ENCODE results near the gene HBA1.
"Not testable (repeated sequence)": the region's sequence is repeated elsewhere in the genome, so short reads cannot be mapped to it uniquely, and the experiment has no call there.

- TF ChIP-seq CTCF (IDR thresholded peaks at IDR 0.05; ENCODE audit: low read depth, low read length, poor library complexity, severe bottlenecking); EZH2phosphoT487 (IDR thresholded peaks at IDR 0.05; ENCODE audit: borderline replicate concordance, low read length): not testable (repeated sequence)
These were observed 12.2 kb upstream of the HBA1 start for GRCh38 chr16:164134-164823.

Measured in DOHH2 (cell line).